RWPE2 (cell line): ENCODE measurements around the gene CHRM1.
A peak's percentile ranks its signal among the peaks of the same experiment; 100 is the strongest.

Source experiments
- ATAC-seq: fragments of 200-7000 bp; cut with Tn5 transposase; 3 replicates; pipeline ENCODE4 v1.9.1; 2021; ENCODE audit warnings: low read depth
- DNase-seq: peaks from one replicate; pipeline ENCODE4 v3.0.0-alpha.2; 2020; ENCODE audit warnings: low spot score
- H3K27ac ChIP-seq: fragments of 450-650 bp; 2 replicates; pipeline ENCODE4 v1.5.1; 2017; ENCODE audit warnings: mild to moderate bottlenecking; ENCODE audit not compliant: poor library complexity, severe bottlenecking
- H3K27me3 ChIP-seq: fragments of 250-450 bp; sonication (Bioruptor Pico); 2 replicates; pipeline ENCODE4 v1.5.1; 2021; ENCODE audit warnings: mild to moderate bottlenecking, moderate library complexity; ENCODE audit not compliant: insufficient read depth, poor library complexity, severe bottlenecking
- H3K36me3 ChIP-seq: fragments of 250-450 bp; sonication (Bioruptor Pico); 2 replicates; pipeline ENCODE4 v1.5.1; 2020; ENCODE audit warnings: low read depth, mild to moderate bottlenecking, moderate library complexity
- H3K4me1 ChIP-seq: fragments of 250-450 bp; sonication (Bioruptor Pico); 2 replicates; pipeline ENCODE4 v1.5.1; 2021; ENCODE audit warnings: mild to moderate bottlenecking, moderate library complexity; ENCODE audit not compliant: insufficient read depth, poor library complexity, severe bottlenecking
- H3K4me3 ChIP-seq: fragments of 250-450 bp; sonication (Bioruptor Pico); 2 replicates; pipeline ENCODE4 v1.5.1; 2021; ENCODE audit warnings: mild to moderate bottlenecking, moderate library complexity; ENCODE audit not compliant: severe bottlenecking
- H3K9me3 ChIP-seq: fragments of 250-450 bp; sonication (Bioruptor Pico); 2 replicates; pipeline ENCODE4 v1.5.1; 2021; ENCODE audit warnings: mild to moderate bottlenecking, moderate library complexity; ENCODE audit not compliant: severe bottlenecking
- TF ChIP-seq, protein P1 (sequence below): fragments of 450-650 bp; IDR thresholded peaks from one replicate; pipeline ENCODE4 v1.5.1; 2017; ENCODE audit warnings: mild to moderate bottlenecking, moderate library complexity; ENCODE audit not compliant: poor library complexity, severe bottlenecking

Gene CHRM1

DNA sequence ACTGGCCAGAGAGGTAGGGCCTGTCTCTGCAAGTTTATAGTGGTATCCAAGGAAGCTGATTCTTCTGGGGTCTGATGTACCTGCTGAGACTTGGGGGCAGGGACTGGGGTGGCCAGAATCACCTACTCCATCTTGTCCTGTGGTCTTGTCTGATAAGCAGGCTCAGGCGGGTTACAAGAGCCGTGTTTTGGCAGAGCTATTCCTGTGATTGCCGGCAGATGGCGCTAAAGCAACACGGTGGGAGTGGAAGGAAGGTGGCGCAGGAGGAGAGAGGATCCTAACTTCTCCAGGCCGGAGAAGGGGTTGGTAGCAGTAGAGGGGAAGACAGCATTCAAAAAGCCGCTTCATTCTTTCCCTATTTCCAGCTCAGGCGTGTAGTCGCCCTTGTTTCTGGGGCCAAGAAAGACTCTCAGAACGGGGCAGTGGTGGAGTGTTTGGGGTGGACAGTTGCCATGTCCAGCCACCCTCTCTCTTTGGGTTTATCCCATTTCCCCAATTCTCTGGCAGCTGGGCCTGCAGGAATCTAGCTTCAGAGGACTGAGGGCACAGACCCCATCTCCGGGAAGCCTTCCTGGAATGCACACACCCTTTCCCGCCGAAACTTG, 15.1 kb downstream of the CHRM1 start:
- H3K27me3 ChIP-seq: no peaks in the 10 kb centered on the region
- H3K4me3 ChIP-seq: no peak overlapping the region
- H3K36me3 ChIP-seq: no peaks in the 10 kb centered on the region
- TF ChIP-seq, protein P1, sequence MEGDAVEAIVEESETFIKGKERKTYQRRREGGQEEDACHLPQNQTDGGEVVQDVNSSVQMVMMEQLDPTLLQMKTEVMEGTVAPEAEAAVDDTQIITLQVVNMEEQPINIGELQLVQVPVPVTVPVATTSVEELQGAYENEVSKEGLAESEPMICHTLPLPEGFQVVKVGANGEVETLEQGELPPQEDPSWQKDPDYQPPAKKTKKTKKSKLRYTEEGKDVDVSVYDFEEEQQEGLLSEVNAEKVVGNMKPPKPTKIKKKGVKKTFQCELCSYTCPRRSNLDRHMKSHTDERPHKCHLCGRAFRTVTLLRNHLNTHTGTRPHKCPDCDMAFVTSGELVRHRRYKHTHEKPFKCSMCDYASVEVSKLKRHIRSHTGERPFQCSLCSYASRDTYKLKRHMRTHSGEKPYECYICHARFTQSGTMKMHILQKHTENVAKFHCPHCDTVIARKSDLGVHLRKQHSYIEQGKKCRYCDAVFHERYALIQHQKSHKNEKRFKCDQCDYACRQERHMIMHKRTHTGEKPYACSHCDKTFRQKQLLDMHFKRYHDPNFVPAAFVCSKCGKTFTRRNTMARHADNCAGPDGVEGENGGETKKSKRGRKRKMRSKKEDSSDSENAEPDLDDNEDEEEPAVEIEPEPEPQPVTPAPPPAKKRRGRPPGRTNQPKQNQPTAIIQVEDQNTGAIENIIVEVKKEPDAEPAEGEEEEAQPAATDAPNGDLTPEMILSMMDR: peak; percentile 96
- no peaks in the 10 kb centered on the region for H3K9me3 ChIP-seq
- peak; percentile 79 for ATAC-seq
- no peaks in the 10 kb centered on the region for H3K4me1 ChIP-seq
- DNase-seq: no peak
- H3K27ac ChIP-seq: no peak overlapping the region

DNA sequence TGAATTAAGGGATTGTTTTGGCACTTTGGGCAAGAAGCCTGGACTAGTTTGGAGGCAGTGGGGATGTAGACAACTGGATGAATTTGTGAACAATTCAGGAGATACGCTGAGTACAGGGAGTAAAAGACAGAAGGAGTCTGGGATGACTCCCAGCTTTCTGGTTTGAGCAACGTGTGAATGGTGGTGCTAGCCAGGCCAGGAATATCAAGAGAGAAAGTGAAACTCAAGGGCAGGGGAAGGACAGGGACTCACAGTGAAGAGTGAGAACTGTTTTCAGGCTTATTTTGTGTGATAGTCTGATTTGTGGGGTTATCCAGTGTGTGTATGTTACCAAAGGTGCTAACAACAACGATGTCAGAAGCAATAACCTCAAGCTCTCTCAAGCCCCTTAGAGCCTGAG, 15.9 kb downstream of the CHRM1 start:
- TF ChIP-seq, protein P1: no peak
- DNase-seq: no peak
- Histone ChIP-seq H3K27ac (no peak overlapping the region), H3K9me3 (no peaks in the 10 kb centered on the region), H3K36me3 (no peaks in the 10 kb centered on the region), H3K4me1 (no peaks in the 10 kb centered on the region), H3K27me3 (no peaks in the 10 kb centered on the region), H3K4me3 (no peak overlapping the region)
- 0 out of 3 replicates have a peak, but pooled peaks have one; percentile 20 for ATAC-seq

DNA sequence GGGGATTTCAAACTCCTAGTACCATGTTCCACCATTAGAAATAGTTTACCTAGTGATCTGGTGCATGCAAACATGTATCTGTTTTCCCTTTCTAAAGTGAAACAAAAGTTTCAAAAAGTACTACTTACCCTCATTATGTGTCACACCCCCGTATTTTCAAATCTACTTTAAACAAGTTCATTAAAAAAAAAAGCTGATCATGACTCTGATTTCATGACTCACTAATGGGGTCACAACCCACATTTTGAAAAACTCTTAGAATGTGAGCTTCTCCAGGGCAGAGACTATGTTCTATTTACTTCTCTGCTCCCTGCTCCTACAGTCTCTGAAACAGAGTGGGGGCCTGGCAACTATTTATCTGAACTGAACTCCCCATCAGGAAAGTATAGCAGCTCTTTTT, 18.2 kb downstream of the CHRM1 start:
- no peaks in the 10 kb centered on the region for H3K36me3 ChIP-seq
- H3K4me1 ChIP-seq: no peaks in the 10 kb centered on the region
- H3K9me3 ChIP-seq: no peaks in the 10 kb centered on the region
- no peaks in the 10 kb centered on the region for H3K27me3 ChIP-seq
- TF ChIP-seq, protein P1: no peak
- H3K4me3 ChIP-seq: no peak overlapping the region
- ATAC-seq (no peak), DNase-seq (no peak)
- H3K27ac ChIP-seq: no peak overlapping the region

DNA sequence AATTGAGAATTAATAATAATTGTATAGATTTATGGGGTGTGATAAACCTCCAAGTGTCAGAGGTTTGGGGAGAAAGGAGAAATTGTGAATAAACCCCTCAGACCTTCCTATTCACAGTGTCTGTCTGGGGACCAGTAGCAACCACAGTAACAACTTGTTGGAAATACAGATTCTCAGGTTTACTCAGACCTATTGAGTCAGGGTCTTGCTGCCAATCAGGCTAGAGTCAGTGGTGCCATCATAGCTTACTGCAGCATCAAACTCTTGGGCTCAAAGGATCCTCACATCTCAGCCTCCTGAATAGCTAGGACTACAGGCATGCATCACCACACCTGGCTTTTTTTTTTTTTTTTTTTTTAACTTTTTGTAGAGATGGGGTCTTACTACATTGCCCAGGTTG, 23.1 kb downstream of the CHRM1 start:
- Histone ChIP-seq H3K4me3 (no peak overlapping the region), H3K27ac (no peak overlapping the region), H3K36me3 (no peaks in the 10 kb centered on the region), H3K9me3 (no peaks in the 10 kb centered on the region), H3K27me3 (no peaks in the 10 kb centered on the region), H3K4me1 (no peaks in the 10 kb centered on the region)
- TF ChIP-seq, protein P1: no peak
- DNase-seq: no peak
- ATAC-seq: no peak

DNA sequence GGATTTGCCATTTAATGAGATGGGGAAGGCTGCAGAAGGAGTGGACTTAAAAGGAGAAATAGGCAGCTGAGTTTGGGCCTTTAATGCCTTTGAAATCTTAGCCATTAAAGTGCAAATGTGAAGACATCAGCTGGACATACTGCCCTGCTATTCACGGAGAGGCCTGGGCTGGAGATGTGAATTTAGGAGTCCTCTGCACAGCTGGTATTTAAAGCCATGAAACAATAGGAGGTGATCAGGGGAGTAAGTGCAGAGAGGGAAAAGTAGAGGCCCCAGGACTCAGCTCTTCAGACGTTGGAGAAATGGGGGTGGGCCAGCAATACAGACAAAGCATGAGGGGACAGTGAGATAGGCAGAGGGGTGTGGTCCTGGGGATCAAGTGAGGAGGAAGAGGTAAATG, 23.9 kb downstream of the CHRM1 start:
- no peak overlapping the region for H3K27ac ChIP-seq
- no peaks in the 10 kb centered on the region for H3K4me1 ChIP-seq
- H3K36me3 ChIP-seq: no peaks in the 10 kb centered on the region
- H3K27me3 ChIP-seq: no peaks in the 10 kb centered on the region
- H3K9me3 ChIP-seq: no peaks in the 10 kb centered on the region
- DNase-seq (no peak), ATAC-seq (no peak)
- TF ChIP-seq, protein P1: no peak
- H3K4me3 ChIP-seq: no peak overlapping the region
